A549 (cell line): Measurements from ENCODE around the gene SPATA45. TPM values are rescaled to one million over a fixed set of nuclear protein-coding genes. Genes with fewer than 3 reads are reported as not detected.

Experiments used
- ATAC-seq, 2 experiments: fragments of 200-7000 bp in 1 of 2; fragments of >200 bp in 1 of 2; cut with Nextera tagmentation in 1 of 2; cut with Tn5 transposase in 1 of 2; 3 replicates each; pipeline versions ENCODE4 v1.8.0 to v1.9.1; 2018 to 2020; ENCODE audit warnings: mild to moderate bottlenecking in 1 of 2, moderate library complexity in 1 of 2
- CTCF ChIA-PET: fragments of 300-600 bp; sonication (Branson Sonifier 250); formaldehyde crosslinking; extraction: SDS; loops from one replicate; lab custom pipeline; 2021; ENCODE audit warnings: antibody characterized with exemption, inconsistent platforms; lab: Yijun Ruan, JAX
- POLR2A ChIA-PET: fragments of 350-600 bp; formaldehyde crosslinking; extraction: SDS; loops from one replicate; lab custom pipeline; 2021; ENCODE audit warnings: antibody characterized with exemption, inconsistent platforms; lab: Yijun Ruan, JAX
- DNase-seq, 2 experiments: peaks; one replicate each; pipeline versions ENCODE4 v3.0.0 to v3.0.0-alpha.2; 2011 to 2016; ENCODE audit warnings: low read depth in 1 of 2, low spot score in 1 of 2
- FAIRE-seq: peaks from 2 replicates; lab custom pipeline; 2011; peaks lifted over from hg19 to GRCh38; lab: Jason Lieb, UNC
- H3K27ac ChIP-seq, 2 experiments: fragments of >200 bp; sonication (Bioruptor Twin); formaldehyde crosslinking; 3 replicates each; pipeline ENCODE4 v1.5.1; 2016 to 2017
- H3K4me1 ChIP-seq: fragments of >200 bp; sonication (Bioruptor Twin); formaldehyde crosslinking; 3 replicates; pipeline ENCODE4 v1.6.1; 2016
- H3K4me2 ChIP-seq: fragments of >200 bp; sonication (Bioruptor Twin); formaldehyde crosslinking; 3 replicates; pipeline ENCODE4 v1.6.1; 2016
- H3K4me3 ChIP-seq: fragments of >200 bp; sonication (Bioruptor Twin); formaldehyde crosslinking; 3 replicates; pipeline ENCODE4 v1.5.1; 2016
- H3K9me3 ChIP-seq: fragments of >200 bp; sonication (Bioruptor Twin); formaldehyde crosslinking; 3 replicates; pipeline ENCODE4 v1.6.1; 2016
- ATOH8 ChIP-seq: fragments of 250-450 bp; sonication (Bioruptor Pico); IDR thresholded peaks from 2 replicates; pipeline ENCODE4 v1.5.0; 2020; ENCODE audit warnings: low read depth, mild to moderate bottlenecking, moderate library complexity
- BCL3 ChIP-seq: fragments of >200 bp; sonication (Bioruptor Twin); formaldehyde crosslinking; IDR thresholded peaks from 3 replicates; pipeline ENCODE4 v1.6.1; 2016
- CBX2 ChIP-seq: fragments of 200-600 bp; sonication (generic); IDR thresholded peaks from 2 replicates; pipeline ENCODE4 v1.6.1; 2016; ENCODE audit warnings: low read depth, mild to moderate bottlenecking, borderline replicate concordance
- ESRRA ChIP-seq: fragments of 150-350 bp; IDR thresholded peaks from 2 replicates; pipeline ENCODE4 v1.6.1; 2014; ENCODE audit warnings: mild to moderate bottlenecking, low read length, borderline replicate concordance
- FOXS1 ChIP-seq: fragments of 250-450 bp; sonication (Bioruptor Pico); IDR thresholded peaks from 2 replicates; pipeline ENCODE4 v1.5.0; 2020; ENCODE audit warnings: mild to moderate bottlenecking, moderate library complexity
- HDAC2 ChIP-seq: fragments of 200-600 bp; sonication (generic); IDR thresholded peaks from 2 replicates; pipeline ENCODE4 v1.6.1; 2016
- HES2 ChIP-seq: fragments of >200 bp; sonication (Bioruptor Twin); formaldehyde crosslinking; IDR thresholded peaks from 2 replicates; pipeline ENCODE4 v1.6.1; 2016
- HEYL ChIP-seq: fragments of 250-450 bp; sonication (Bioruptor Pico); IDR thresholded peaks from 2 replicates; pipeline ENCODE4 v1.8.0; 2021; ENCODE audit warnings: mild to moderate bottlenecking, moderate library complexity
- HMGXB4 ChIP-seq: fragments of 250-450 bp; sonication (Bioruptor Pico); IDR thresholded peaks from 2 replicates; pipeline ENCODE4 v1.5.0; 2021; ENCODE audit warnings: mild to moderate bottlenecking, moderate library complexity, borderline replicate concordance
- HOXA7 ChIP-seq: fragments of 250-450 bp; sonication (Bioruptor Pico); IDR thresholded peaks from 2 replicates; pipeline ENCODE4 v1.5.0; 2020; ENCODE audit warnings: mild to moderate bottlenecking, moderate library complexity
- HOXB13 ChIP-seq: fragments of 250-450 bp; sonication (Bioruptor Pico); IDR thresholded peaks from 2 replicates; pipeline ENCODE4 v1.5.0; 2020; ENCODE audit warnings: low read depth, mild to moderate bottlenecking, moderate library complexity
- HOXB5 ChIP-seq: fragments of 250-450 bp; sonication (Bioruptor Pico); IDR thresholded peaks from 2 replicates; pipeline ENCODE4 v1.5.0; 2020; ENCODE audit warnings: mild to moderate bottlenecking, moderate library complexity
- MAFK ChIP-seq: fragments of 450-650 bp; IDR thresholded peaks from 2 replicates; pipeline ENCODE4 v1.6.1; 2014; ENCODE audit not compliant: partially characterized antibody
- MYC ChIP-seq: IDR thresholded peaks from 2 replicates; pipeline ENCODE4 v1.6.1; 2012; ENCODE audit warnings: mild to moderate bottlenecking, inconsistent platforms, low read length, improper control_type of control experiment, borderline replicate concordance
- POLR2AphosphoS2 ChIP-seq: conservative IDR thresholded peaks from 2 replicates; pipeline ENCODE4 v1.6.1; 2012; ENCODE audit warnings: low read length, improper control_type of control experiment, inconsistent platforms
- RAD21 ChIP-seq, 2 experiments: fragments of >200 bp in 1 of 2; sonication (Bioruptor Twin) in 1 of 2; formaldehyde crosslinking in 1 of 2; IDR thresholded peaks in 1 of 2; conservative IDR thresholded peaks in 1 of 2; 2 replicates in 1 of 2; 3 replicates in 1 of 2; pipeline ENCODE4 v1.6.1; 2012 to 2018; ENCODE audit warnings: inconsistent platforms in 1 of 2
- RCOR1 ChIP-seq: fragments of 150-350 bp; IDR thresholded peaks from 2 replicates; pipeline ENCODE4 v1.6.1; 2014; ENCODE audit warnings: antibody characterized with exemption, low read length, low read depth
- RFX5 ChIP-seq: fragments of 450-650 bp; IDR thresholded peaks from 2 replicates; pipeline ENCODE4 v1.7.1; 2014; ENCODE audit warnings: antibody characterized with exemption, mild to moderate bottlenecking, moderate library complexity
- USF2 ChIP-seq: fragments of 450-650 bp; IDR thresholded peaks from 2 replicates; pipeline ENCODE4 v1.6.1; 2014; ENCODE audit warnings: antibody characterized with exemption
- ZNF302 ChIP-seq: fragments of 250-450 bp; sonication (Bioruptor Pico); IDR thresholded peaks from 2 replicates; pipeline ENCODE4 v1.9.0; 2021; ENCODE audit warnings: inconsistent platforms, mild to moderate bottlenecking, moderate library complexity
- ZSCAN20 ChIP-seq: fragments of 250-450 bp; sonication (Bioruptor Pico); IDR thresholded peaks from 2 replicates; pipeline ENCODE4 v1.8.0; 2022; ENCODE audit warnings: mild to moderate bottlenecking, moderate library complexity
- WGBS: methylation state at CpG from one replicate; pipeline ENCODE4 v1.1.6; 2017; ENCODE audit errors: missing lambda C conversion rate; 5-methylcytosine and 5-hydroxymethylcytosine counted together
- polyA plus RNA-seq, 4 experiments: library from polyadenylated mRNA; depleted of rRNA in 3 of 4; stranded (reverse); fragments of >200 nt; fragmentation: RNase III in 1 of 4; extraction: RNeasy Plus Mini Kit Qiagen cat#74134 plus additional on column Dnase treatment in 1 of 4; gene quantifications; 2 replicates in 3 of 4; 3 replicates in 1 of 4; pipeline ENCODE4 v1.2.3, GENCODE V29; 2011 to 2017

SPATA45 gene
- polyA plus RNA-seq, 2 of the 4 experiments (the other 2 are of a cell fraction) = 0.18 TPM; not detected in 1

- Histone ChIP-seq H3K4me1 (no peaks in the 10 kb centered on the region), H3K9me3 (no peaks in the 10 kb centered on the region), H3K4me2 (no peak overlapping the region), H3K27ac (no peak overlapping the region), H3K4me3 (no peak overlapping the region)
- WGBS = 88% methylated on average over 2 of the region's 2 CpGs
- DNase-seq = no peak
- no peak for FAIRE-seq
- ATAC-seq = no peak
- CTCF ChIA-PET = interaction anchor here (1.0 to 1.5 kb wide), 3 partner anchors 17 to 209 kb away, joined by 3 to 4 read pairs (median 4); no protein-coding TSS in a partner anchor
- POLR2A ChIA-PET = no interaction called here
- TF ChIP-seq HOXB13 (CRISPR knock-in tag) (no peak), HOXA7 (CRISPR knock-in tag) (no peak)
Observed at GRCh38 chr1:212873518-212873917, 26.1 kb upstream of the SPATA45 start.

GRCh38 chr1:212871976-212872375, 24.5 kb upstream of the SPATA45 start:
- no peak overlapping the region for H3K27ac ChIP-seq
- ChIA-PET CTCF (interaction anchor here (1.5 kb wide), 1 partner anchor 207 kb away, joined by 4 read pairs; no protein-coding TSS in a partner anchor), POLR2A (no interaction called here)
- no peaks in the 10 kb centered on the region for H3K9me3 ChIP-seq
- TF ChIP-seq HMGXB4 (CRISPR knock-in tag) = no peak
- TF ChIP-seq ESRRA = no peak
- no peak for TF ChIP-seq FOXS1 (CRISPR knock-in tag)
- no peak for TF ChIP-seq MYC
- TF ChIP-seq MAFK = no peak
- TF ChIP-seq ATOH8 (CRISPR knock-in tag) = no peak
- no peak overlapping the region for H3K4me2 ChIP-seq
- FAIRE-seq = no peak
- no peak for DNase-seq
- no peak overlapping the region for H3K4me3 ChIP-seq
- no peaks in the 10 kb centered on the region for H3K4me1 ChIP-seq
- WGBS = 96% methylated on average over 1 of the region's 1 CpG
- ATAC-seq = no peak

- WGBS = 94% methylated on average over 1 of the region's 1 CpG
- ChIA-PET POLR2A (no interaction called here), CTCF (no interaction called here)
- Histone ChIP-seq H3K9me3 (no peaks in the 10 kb centered on the region), H3K4me3 (no peak overlapping the region), H3K4me1 (peaks cover 11% of the 10 kb centered on the region; the same call in 1 of the 3 replicates), H3K4me2 (no peak overlapping the region), H3K27ac (no peak overlapping the region)
- no peak for ATAC-seq
- TF ChIP-seq MAFK (no peak), ZNF302 (CRISPR knock-in tag) (no peak), HOXB13 (CRISPR knock-in tag) (no peak), HEYL (CRISPR knock-in tag) (no peak), RFX5 (no peak), RCOR1 (no peak), HDAC2 (no peak), HES2 (no peak)
- no peak for DNase-seq
- FAIRE-seq = no peak
Observed at GRCh38 chr1:212867192-212867591, 19.7 kb upstream of the SPATA45 start.

- no peak for FAIRE-seq
- no peak overlapping the region for H3K4me2 ChIP-seq
- ChIA-PET POLR2A (no interaction called here), CTCF (interaction anchor here (1.2 kb wide), 1 partner anchor 199 kb away, joined by 5 read pairs; no protein-coding TSS in a partner anchor)
- WGBS = 94% methylated on average over 4 of the region's 4 CpGs
- no peak for DNase-seq
- H3K27ac ChIP-seq = no peak overlapping the region
- peaks cover 33% of the 10 kb centered on the region for H3K4me1 ChIP-seq
- H3K9me3 ChIP-seq = no peaks in the 10 kb centered on the region
- H3K4me3 ChIP-seq = no peak overlapping the region
- no peak for ATAC-seq
- no peak for TF ChIP-seq HOXB5
- no peak for TF ChIP-seq USF2
- no peak for TF ChIP-seq CBX2
- no peak for TF ChIP-seq BCL3
- TF ChIP-seq FOXS1 (CRISPR knock-in tag) = no peak
- no peak for TF ChIP-seq ZSCAN20
- no peak for TF ChIP-seq HEYL (CRISPR knock-in tag)
- TF ChIP-seq POLR2AphosphoS2 = no peak
- TF ChIP-seq HMGXB4 (CRISPR knock-in tag) = no peak
- no peak for TF ChIP-seq ATOH8 (CRISPR knock-in tag)
- no peak for TF ChIP-seq RAD21 (conservative IDR thresholded peaks at IDR 0.05 in 1 of 2, IDR thresholded peaks at IDR 0.05 in 1 of 2)
Observed at GRCh38 chr1:212864201-212864600, 16.8 kb upstream of the SPATA45 start.
